ENCODE results near the gene IER2.
"Not testable (repeated sequence)": the region's sequence is repeated elsewhere in the genome, so short reads cannot be mapped to it uniquely, and the experiment has no call there.

The IER2 gene

DNA sequence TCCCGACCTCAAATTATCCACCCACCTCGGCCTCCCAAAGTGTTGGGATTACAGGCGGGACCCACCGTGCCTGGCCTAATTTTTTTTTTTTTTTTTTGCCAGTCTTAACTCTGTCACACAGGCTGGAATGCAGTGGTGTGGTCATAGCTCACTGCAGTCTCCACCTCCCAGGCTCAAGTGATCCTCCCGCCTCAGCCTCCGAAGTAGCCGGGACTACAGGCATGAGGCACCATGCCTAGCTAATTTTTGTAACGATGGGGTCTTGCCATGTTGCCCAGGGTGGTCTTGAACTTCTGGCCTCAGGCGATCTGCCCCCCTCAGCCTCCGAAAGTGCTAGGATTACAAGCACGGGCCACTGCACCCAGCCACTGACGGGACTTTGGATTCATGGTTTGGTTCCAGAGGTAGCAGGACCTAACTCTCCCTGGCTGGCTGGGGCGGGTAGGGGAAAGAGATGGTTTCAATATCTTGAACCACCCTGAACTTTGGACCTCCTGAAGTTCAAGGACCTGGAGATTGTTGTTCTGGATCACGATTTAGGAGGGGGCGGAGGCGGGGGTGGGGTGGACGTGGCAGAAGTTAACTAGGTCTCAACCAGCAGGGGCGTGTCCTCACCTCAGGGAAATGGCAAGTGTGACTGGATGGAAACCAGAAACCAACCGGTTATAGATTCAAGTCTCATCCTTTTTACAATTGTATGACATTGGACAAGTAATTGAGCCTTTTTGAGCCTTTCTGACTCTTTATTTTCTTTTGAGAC lies 40.8 kb downstream of the IER2 start:
- DNase-seq: no peak

DNA sequence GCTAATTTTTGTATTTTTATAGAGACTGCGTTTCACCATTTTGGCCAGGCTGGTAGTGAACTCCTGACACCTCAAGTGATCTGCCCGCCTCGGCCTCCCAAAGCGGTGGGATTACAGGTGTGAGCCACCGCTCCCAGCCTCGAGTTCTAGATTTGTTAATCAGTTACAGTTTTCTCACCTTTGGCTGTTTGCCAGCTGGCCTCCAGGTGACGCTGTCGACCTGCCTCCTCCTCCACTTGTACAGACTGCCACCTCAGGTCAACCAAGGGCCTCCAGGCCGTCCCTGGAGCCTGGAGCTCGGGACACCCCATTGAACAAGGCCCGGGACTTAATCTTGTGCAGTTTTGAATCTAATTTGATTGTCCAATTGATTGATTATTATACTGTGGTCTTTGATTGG lies 45.5 kb downstream of the IER2 start:
- DNase-seq: no peak

DNA sequence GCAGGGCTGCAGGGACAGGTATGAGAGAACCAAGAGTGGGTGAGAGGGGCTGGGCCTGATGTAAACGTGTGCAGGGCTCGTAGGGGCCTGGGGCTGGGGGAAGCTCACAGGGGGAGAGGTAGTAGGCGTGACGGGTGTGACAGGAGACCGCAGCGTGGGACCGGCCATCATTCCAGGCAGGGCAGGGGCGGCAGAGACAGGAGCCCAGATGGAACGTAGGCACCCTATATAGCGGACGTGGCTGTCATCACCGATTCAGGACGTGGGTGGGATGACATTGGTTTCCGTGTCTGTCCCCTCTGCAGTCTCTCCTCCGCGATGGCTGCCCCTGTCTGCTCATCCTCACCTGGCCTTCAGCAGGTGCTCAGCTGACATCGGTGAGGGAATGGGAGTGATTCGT lies 48.4 kb downstream of the IER2 start:
- DNase-seq: peak in 1 of 51 donors; percentile 31

DNA sequence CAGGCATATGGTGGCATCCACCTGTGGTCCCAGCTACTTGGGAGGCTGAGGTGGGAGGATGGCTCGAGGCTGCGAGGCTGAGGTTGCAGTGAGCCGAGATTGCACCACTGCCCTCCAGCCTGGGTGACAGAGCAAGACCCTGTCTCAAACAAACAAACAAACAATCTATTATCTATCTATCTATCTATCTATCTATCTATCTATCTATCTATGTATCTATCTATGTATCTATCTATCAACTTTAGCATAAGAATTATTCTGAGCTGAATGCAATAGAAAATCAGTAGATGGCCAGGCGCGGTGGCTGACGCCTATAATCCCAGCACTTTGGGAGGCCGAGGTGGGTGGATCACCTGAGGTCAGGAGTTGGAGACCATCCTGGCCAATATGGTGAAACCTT lies 51.9 kb downstream of the IER2 start:
- DNase-seq: not testable (repeated sequence)

Data from hypothalamus (tissue), 51 donors.